Brain microvascular endothelial cell (primary cell): ENCODE results near the gene SDHC.
"Not testable (repeated sequence)": the region's sequence is repeated elsewhere in the genome, so short reads cannot be mapped to it uniquely, and the experiment has no call there.

ENCODE experiments used
- DNase-seq: peaks from one replicate; pipeline ENCODE4 v3.0.0-alpha.2; 2020
- H3K27ac ChIP-seq: fragments of 250-450 bp; sonication (Bioruptor Pico); 2 replicates; pipeline ENCODE4 v1.5.1; 2020; ENCODE audit warnings: mild to moderate bottlenecking, moderate library complexity
- H3K27me3 ChIP-seq: fragments of 250-450 bp; sonication (Bioruptor Pico); replicated peaks from 2 replicates; pipeline ENCODE4 v1.5.1; 2020; ENCODE audit warnings: mild to moderate bottlenecking
- H3K36me3 ChIP-seq: fragments of 250-450 bp; sonication (Bioruptor Pico); replicated peaks from 2 replicates; pipeline ENCODE4 v1.5.1; 2020; ENCODE audit warnings: mild to moderate bottlenecking
- H3K4me3 ChIP-seq: 2 replicates; pipeline ENCODE4 v1.5.1; 2011; ENCODE audit warnings: low read depth, mild to moderate bottlenecking, control low read depth, low read length, moderate library complexity
- in situ Hi-C: cut with HindIII; loops from 2 replicates; pipeline ENCODE4 v1.10.0; 2017; ENCODE audit warnings: low sequenced_read_pairs, low pct_ligation_motif_present
- TF ChIP-seq, protein P1 (sequence below): IDR thresholded peaks from 2 replicates; pipeline ENCODE4 v1.5.1; 2011; ENCODE audit warnings: low read depth, mild to moderate bottlenecking, moderate library complexity, low read length, control low read depth, inconsistent platforms; ENCODE audit errors: missing control alignments

The SDHC gene

DNA sequence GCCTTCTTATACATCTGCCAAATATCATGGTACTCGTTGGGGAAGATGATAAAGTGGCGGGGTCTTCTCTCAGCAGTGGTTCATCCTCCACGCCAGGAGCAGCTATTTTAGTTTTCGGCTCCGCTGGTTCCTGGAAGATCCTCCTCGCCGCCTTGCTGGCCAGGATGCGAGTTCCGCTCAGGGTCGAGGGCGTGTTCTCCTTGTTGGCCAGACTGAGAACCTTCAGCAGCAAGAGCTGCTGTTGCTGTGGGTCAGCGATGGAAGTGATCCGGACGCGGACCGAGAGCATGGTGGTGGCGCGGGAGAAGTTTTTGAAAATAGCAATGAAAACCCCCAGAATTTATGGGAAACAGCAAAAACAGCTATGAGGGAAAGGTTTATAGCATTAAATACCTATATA lies 64.9 kb downstream of the SDHC start:
- Histone ChIP-seq H3K27me3 (no peaks in the 10 kb centered on the region), H3K27ac (no peak overlapping the region), H3K36me3 (no peaks in the 10 kb centered on the region), H3K4me3 (no peak overlapping the region)
- in situ Hi-C loops = loop anchor here (25.0 kb wide), 1 partner anchor 167 kb away; the partner anchor contains the start of genes APOA2, FCER1G and NDUFS2
- DNase-seq = no peak
- TF ChIP-seq, protein P1, sequence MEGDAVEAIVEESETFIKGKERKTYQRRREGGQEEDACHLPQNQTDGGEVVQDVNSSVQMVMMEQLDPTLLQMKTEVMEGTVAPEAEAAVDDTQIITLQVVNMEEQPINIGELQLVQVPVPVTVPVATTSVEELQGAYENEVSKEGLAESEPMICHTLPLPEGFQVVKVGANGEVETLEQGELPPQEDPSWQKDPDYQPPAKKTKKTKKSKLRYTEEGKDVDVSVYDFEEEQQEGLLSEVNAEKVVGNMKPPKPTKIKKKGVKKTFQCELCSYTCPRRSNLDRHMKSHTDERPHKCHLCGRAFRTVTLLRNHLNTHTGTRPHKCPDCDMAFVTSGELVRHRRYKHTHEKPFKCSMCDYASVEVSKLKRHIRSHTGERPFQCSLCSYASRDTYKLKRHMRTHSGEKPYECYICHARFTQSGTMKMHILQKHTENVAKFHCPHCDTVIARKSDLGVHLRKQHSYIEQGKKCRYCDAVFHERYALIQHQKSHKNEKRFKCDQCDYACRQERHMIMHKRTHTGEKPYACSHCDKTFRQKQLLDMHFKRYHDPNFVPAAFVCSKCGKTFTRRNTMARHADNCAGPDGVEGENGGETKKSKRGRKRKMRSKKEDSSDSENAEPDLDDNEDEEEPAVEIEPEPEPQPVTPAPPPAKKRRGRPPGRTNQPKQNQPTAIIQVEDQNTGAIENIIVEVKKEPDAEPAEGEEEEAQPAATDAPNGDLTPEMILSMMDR = no peak

DNA sequence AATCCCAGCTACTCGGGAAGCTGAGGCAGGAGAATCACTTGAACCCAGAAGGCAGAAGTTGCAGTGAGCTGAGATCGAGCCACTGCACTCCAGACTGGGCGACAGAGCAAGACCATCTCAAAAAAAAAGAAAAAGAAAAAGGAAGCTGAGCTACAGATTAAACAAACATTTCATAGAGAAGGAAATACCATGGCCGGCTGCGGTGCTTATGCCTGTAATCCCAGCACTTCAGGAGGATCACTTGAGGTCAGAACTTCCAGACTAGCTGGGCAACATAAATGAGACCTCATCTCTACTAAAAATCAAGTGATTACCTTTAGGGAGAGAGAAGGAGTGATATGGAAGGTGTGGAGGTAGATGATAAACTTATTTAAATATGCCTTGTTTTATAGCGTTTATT lies 67.5 kb downstream of the SDHC start:
- in situ Hi-C loops = loop anchor here (25.0 kb wide), 1 partner anchor 169 kb away; the partner anchor contains the start of genes APOA2, FCER1G and NDUFS2
- no peaks in the 10 kb centered on the region for H3K27me3 ChIP-seq
- peak overlapping the region; percentile 18 for H3K27ac ChIP-seq
- DNase-seq = no peak
- no peak overlapping the region for H3K4me3 ChIP-seq
- TF ChIP-seq, protein P1 = no peak
- H3K36me3 ChIP-seq = no peaks in the 10 kb centered on the region

DNA sequence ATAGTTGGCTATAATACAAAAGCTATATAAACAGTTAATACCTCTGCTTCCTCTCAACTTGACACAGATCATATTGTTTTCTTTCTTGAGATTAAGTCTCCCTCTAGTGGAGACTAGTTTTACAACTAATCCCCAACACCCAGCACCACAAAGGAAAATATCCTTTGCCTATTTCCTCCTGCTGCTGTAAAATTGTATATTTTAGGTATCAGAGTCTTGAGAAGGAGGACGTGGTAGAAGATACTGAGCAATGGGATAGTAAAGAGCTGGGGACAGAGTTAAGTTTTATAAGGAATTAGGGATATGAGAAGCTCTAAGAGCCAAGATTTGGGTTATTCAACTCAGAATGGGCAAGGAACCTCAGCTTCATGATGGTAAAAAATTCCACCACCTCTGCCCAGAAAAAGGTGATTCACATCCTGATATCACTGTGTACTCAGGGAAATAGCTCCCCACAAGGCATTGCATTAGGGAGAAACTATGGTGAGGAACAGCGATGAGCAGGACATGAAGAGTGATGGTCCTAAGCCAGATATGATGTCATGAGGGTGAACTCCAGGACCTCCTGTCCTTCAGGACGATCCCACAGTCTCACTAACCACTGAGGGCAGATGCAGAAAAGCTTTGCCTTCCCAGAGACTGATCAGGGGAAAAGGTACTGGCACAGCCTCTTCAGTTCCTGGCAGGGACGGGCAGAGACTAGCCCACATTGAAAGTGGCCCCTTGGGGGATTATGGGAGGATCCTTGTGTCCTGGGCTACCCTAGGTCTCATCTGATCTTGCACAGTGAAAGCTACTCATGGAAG lies 68.2 kb downstream of the SDHC start:
- H3K27me3 ChIP-seq = no peaks in the 10 kb centered on the region
- H3K4me3 ChIP-seq = peak overlapping the region; percentile 10
- DNase-seq = peak; percentile 79
- peak overlapping the region; percentile 82 for H3K27ac ChIP-seq
- in situ Hi-C loops = loop anchor here (25.0 kb wide), 1 partner anchor 170 kb away; the partner anchor contains the start of genes APOA2, FCER1G and NDUFS2
- no peaks in the 10 kb centered on the region for H3K36me3 ChIP-seq
- TF ChIP-seq, protein P1 = peak; percentile 37

DNA sequence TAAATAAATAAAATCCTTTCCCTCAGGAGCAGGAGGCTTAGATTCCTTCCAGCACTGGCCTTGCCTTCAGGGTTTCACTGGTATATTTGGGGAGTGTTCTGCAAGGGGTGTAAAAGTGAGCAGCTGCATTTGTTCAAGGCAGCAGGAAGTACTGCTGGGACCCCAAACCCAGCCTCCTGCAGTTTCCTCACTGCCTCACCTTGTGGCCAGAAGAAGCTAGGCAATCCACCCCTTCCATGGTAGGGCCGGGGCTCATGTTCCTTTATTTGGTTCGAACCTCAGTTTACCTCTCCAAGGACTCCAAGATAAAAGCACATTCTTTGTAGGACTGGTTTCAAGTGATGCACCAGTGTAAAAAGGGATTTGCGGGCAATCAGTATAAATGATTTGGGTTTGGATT lies 74.5 kb downstream of the SDHC start:
- in situ Hi-C loops = loop anchor here (25.0 kb wide), 1 partner anchor 176 kb away; the partner anchor contains the start of genes APOA2, FCER1G and NDUFS2
- TF ChIP-seq, protein P1 = peak; percentile 11
- no peak for DNase-seq
- no peak overlapping the region for H3K4me3 ChIP-seq
- no peaks in the 10 kb centered on the region for H3K36me3 ChIP-seq
- no peak overlapping the region for H3K27ac ChIP-seq
- H3K27me3 ChIP-seq = no peaks in the 10 kb centered on the region

DNA sequence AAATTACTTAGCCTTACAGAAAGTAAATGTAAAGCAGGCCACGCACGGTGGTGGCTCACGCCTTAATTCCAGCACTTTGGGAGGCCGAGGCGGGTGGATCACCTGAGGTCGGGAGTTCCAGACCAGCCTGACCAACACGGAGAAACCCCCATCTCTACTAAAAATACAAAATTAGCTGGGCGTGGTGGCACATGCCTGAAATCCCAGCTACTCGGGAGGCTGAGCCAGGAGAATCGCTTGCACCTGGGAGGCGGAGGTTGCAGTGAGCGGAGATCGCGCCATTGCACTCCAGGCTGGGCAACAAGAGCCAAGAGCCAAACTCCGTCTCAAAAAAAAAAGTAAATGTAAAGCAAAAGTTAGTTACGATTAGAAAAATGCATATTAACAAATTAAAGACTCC lies 75.0 kb downstream of the SDHC start:
- H3K27ac ChIP-seq = peak overlapping the region; percentile 93
- not testable (repeated sequence) for H3K27me3 ChIP-seq, DNase-seq, H3K36me3 ChIP-seq, H3K4me3 ChIP-seq
- in situ Hi-C loops = loop anchor here (25.0 kb wide), 1 partner anchor 177 kb away; the partner anchor contains the start of genes APOA2, FCER1G and NDUFS2
